GM12878 (cell line): ENCODE data around the gene PTPRH.

ENCODE experiments used
- BRCA1 ChIP-seq: IDR thresholded peaks from 2 replicates; pipeline ENCODE4 v1.6.1; 2011; ENCODE audit warnings: low read depth, low read length, improper control_type of control experiment
- CREM ChIP-seq: IDR thresholded peaks from 2 replicates; pipeline ENCODE4 v1.6.1; 2014; ENCODE audit warnings: antibody characterized with exemption, low read depth
- ZNF24 ChIP-seq: fragments of 450-650 bp; IDR thresholded peaks from 2 replicates; pipeline ENCODE4 v1.6.1; 2017; ENCODE audit warnings: antibody characterized with exemption, mild to moderate bottlenecking
- TF ChIP-seq, protein P1 (sequence below), 3 experiments: IDR thresholded peaks in 2 of 3; conservative IDR thresholded peaks in 1 of 3; 2 replicates each; pipeline ENCODE4 v1.5.1; 2011; ENCODE audit warnings: low read depth in 3 of 3, low read length in 3 of 3, mild to moderate bottlenecking in 3 of 3, control low read depth in 2 of 3, moderate library complexity in 2 of 3, inconsistent platforms in 1 of 3, mixed read lengths in 1 of 3; ENCODE audit not compliant: control insufficient read depth in 2 of 3, insufficient read depth in 1 of 3; ENCODE audit errors: extremely low read depth in 1 of 3

DNA sequence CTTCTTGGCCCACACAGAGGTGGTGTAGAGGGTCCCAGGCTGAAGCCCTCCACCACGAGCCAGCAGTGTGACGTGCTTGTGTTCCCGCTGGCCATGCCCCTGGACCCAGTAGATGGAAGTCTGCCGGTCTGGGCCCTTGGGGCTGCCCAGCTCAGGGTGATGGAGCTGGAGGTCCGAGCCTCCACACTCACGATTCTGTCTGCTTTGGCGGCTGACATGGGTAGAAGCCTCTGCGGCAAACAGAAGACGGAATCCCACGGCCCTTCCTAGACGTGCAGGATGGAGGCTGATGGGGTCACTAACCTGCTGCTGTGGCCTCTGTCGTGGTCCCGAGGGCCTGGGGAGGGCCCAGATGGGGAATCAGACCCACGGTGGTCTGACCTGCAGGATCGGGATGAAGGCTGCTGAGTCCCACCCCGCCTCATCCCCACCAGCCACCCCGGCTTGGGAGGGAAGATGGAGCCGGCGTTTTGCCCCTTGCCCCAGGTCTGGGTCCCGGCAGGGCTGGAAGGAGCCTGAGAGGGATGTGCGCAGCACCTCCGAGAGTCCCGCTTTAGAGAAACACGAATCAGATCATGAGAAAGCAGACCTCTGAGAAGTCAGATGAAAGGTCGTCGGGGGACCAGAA lies 14.9 kb upstream of the PTPRH start:
- TF ChIP-seq CREM: no peak
- TF ChIP-seq, protein P1, sequence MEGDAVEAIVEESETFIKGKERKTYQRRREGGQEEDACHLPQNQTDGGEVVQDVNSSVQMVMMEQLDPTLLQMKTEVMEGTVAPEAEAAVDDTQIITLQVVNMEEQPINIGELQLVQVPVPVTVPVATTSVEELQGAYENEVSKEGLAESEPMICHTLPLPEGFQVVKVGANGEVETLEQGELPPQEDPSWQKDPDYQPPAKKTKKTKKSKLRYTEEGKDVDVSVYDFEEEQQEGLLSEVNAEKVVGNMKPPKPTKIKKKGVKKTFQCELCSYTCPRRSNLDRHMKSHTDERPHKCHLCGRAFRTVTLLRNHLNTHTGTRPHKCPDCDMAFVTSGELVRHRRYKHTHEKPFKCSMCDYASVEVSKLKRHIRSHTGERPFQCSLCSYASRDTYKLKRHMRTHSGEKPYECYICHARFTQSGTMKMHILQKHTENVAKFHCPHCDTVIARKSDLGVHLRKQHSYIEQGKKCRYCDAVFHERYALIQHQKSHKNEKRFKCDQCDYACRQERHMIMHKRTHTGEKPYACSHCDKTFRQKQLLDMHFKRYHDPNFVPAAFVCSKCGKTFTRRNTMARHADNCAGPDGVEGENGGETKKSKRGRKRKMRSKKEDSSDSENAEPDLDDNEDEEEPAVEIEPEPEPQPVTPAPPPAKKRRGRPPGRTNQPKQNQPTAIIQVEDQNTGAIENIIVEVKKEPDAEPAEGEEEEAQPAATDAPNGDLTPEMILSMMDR (IDR thresholded peaks at IDR 0.05 in 2 of 3, conservative IDR thresholded peaks at IDR 0.05 in 1 of 3; ENCODE audit: control insufficient read depth in 2 of 3, extremely low read depth in 1 of 3, insufficient read depth in 1 of 3, low read depth in 3 of 3, low read length in 3 of 3): no peak
- no peak for TF ChIP-seq ZNF24
- no peak for TF ChIP-seq BRCA1
